Mesothelial cell of epicardium (in vitro differentiated cells): ENCODE results near the gene CPED1. TPM values are rescaled to one million over a fixed set of nuclear protein-coding genes. Genes with fewer than 3 reads are reported as not detected.

Experiments used
- DNase-seq, 2 experiments: peaks; one replicate each; pipeline ENCODE4 v3.0.0; 2021; ENCODE audit warnings: low spot score in 2 of 2; ENCODE audit not compliant: unreplicated experiment in 2 of 2
- H3K27ac Mint-ChIP-seq: 2 replicates; pipeline ENCODE4 v1.8.0; 2021; ENCODE audit warnings: mixed read lengths
- H3K27me3 Mint-ChIP-seq: 2 replicates; pipeline ENCODE4 v1.8.0; 2021; ENCODE audit warnings: low read depth, mixed read lengths
- H3K36me3 Mint-ChIP-seq: 2 replicates; pipeline ENCODE4 v1.8.0; 2021; ENCODE audit warnings: mixed read lengths
- H3K4me1 Mint-ChIP-seq: 2 replicates; pipeline ENCODE4 v1.8.0; 2021; ENCODE audit warnings: mixed read lengths
- H3K4me3 Mint-ChIP-seq: 2 replicates; pipeline ENCODE4 v1.8.0; 2021; ENCODE audit warnings: mild to moderate bottlenecking, moderate library complexity, mixed read lengths
- H3K9me3 Mint-ChIP-seq: 2 replicates; pipeline ENCODE4 v1.8.0; 2021; ENCODE audit warnings: mixed read lengths
- total RNA-seq: library from RNA; stranded (reverse); gene quantifications from 3 replicates; pipeline ENCODE4 v1.2.1, GENCODE V29; 2021
- TF ChIP-seq, protein P1 (sequence below): fragments of 200-600 bp; sonication (generic); IDR thresholded peaks from one replicate; pipeline ENCODE4 v1.5.0; 2021; ENCODE audit warnings: antibody characterized with exemption; ENCODE audit not compliant: unreplicated experiment

CPED1 gene
- total RNA-seq, 1 donor from 2014 or later: 25.6 TPM

DNA sequence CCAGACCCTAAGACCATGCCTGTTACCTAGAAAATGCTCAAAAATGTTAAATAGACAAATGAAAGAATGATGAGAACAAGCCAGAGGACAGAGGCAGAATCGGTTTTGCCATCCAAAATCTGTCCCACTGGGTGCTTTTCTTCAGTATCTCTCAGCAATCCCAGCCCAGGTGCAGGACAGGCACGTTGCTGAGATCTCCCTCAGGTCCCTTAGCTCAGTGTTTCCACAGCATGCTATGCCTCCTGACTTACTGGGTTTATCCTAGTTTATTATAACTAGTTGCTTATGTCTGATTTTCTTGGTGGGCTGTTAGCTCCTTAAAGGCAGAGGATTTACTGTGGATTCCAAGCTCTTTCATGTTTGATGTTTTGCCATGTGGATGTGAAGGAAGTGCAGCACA is 20.3 kb downstream of the CPED1 start:
- Mint-ChIP-seq H3K27ac (no peak overlapping the region), H3K4me3 (no peak overlapping the region), H3K9me3 (no peaks in the 10 kb centered on the region), H3K36me3 (no peaks in the 10 kb centered on the region), H3K4me1 (peaks cover 24% of the 10 kb centered on the region), H3K27me3 (peaks cover 3% of the 10 kb centered on the region)
- no peak for DNase-seq
- TF ChIP-seq, protein P1, sequence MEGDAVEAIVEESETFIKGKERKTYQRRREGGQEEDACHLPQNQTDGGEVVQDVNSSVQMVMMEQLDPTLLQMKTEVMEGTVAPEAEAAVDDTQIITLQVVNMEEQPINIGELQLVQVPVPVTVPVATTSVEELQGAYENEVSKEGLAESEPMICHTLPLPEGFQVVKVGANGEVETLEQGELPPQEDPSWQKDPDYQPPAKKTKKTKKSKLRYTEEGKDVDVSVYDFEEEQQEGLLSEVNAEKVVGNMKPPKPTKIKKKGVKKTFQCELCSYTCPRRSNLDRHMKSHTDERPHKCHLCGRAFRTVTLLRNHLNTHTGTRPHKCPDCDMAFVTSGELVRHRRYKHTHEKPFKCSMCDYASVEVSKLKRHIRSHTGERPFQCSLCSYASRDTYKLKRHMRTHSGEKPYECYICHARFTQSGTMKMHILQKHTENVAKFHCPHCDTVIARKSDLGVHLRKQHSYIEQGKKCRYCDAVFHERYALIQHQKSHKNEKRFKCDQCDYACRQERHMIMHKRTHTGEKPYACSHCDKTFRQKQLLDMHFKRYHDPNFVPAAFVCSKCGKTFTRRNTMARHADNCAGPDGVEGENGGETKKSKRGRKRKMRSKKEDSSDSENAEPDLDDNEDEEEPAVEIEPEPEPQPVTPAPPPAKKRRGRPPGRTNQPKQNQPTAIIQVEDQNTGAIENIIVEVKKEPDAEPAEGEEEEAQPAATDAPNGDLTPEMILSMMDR: no peak

DNA sequence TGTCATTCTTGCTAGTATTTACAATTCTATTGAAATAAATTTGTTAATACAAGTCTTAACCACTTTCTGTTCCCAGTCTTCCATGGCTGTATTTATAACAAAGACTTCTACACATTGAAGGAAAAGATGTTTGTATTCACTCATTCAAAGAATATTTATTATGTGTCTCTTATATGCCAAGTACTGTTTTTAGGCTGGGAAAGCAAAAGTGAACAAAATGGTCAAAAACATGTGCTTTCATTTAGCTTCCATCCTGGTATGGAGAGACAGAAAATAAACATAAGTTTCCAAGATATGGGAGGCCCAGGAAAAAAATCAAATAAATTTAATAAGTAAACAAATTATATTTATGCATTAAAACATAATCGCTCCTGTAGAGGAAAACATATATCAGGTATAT is 22.9 kb downstream of the CPED1 start:
- no peaks in the 10 kb centered on the region for H3K36me3 Mint-ChIP-seq
- TF ChIP-seq, protein P1: no peak
- H3K4me3 Mint-ChIP-seq: no peak overlapping the region
- no peaks in the 10 kb centered on the region for H3K9me3 Mint-ChIP-seq
- no peak overlapping the region for H3K27ac Mint-ChIP-seq
- peaks cover 1% of the 10 kb centered on the region for H3K27me3 Mint-ChIP-seq
- peaks cover 33% of the 10 kb centered on the region for H3K4me1 Mint-ChIP-seq
- DNase-seq: no peak

DNA sequence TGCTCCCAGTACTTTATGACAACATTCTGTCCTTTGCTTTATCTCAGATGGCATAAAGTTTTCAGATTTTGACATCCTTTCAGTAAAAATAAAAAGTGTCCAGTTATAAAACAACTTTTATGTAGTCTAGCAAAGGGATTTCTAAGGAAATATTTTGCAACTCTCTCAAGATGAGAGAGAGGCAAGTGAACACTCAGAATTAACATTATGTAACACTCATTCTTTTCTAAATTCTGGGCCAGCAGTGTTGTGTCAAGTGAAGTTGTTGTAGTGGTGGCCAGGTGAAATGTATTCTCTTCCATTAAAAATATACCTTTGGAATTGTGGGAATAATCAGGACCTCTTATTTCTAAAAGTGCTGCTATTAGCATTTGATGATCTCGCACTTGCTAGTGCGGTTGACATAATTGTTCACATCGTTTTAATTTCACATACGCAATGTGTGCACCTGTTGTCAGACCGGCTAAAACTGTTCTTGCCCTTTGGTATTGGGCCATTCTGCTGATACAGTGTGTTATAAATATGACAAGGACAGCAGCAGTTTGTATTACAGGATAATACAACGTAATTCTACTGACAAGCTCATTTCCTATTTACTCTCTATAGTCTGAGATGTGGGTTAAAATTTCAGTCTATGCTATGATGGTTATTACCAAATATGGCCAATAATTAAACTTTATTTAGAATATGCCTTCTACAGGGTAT is 23.8 kb downstream of the CPED1 start:
- Mint-ChIP-seq H3K9me3 (no peaks in the 10 kb centered on the region), H3K36me3 (no peaks in the 10 kb centered on the region), H3K4me1 (peaks cover 35% of the 10 kb centered on the region), H3K27me3 (no peaks in the 10 kb centered on the region), H3K27ac (no peak overlapping the region), H3K4me3 (no peak overlapping the region)
- TF ChIP-seq, protein P1: no peak
- DNase-seq: no peak

DNA sequence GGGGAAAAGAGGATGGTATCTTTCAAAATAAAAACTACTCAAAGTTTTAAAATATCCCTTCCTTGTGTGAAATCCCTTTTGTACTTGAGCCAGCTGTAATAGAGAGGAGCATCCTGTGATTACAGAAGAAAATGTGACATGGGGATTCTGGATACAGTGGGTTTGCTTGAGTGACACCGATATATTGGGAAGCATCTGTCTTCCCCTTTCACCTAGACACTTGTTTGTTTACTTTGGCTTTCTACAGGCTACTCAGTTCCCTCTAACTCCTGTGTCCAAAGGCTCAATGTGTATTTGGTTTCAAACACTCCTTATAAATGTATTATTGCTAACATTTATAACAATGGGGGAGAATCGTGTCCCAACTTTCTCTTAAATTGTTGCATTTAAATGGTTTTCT is 24.4 kb downstream of the CPED1 start:
- Mint-ChIP-seq H3K27me3 (no peaks in the 10 kb centered on the region), H3K4me3 (no peak overlapping the region), H3K27ac (no peak overlapping the region), H3K36me3 (no peaks in the 10 kb centered on the region), H3K4me1 (peaks cover 36% of the 10 kb centered on the region), H3K9me3 (no peaks in the 10 kb centered on the region)
- DNase-seq: no peak
- TF ChIP-seq, protein P1: no peak

DNA sequence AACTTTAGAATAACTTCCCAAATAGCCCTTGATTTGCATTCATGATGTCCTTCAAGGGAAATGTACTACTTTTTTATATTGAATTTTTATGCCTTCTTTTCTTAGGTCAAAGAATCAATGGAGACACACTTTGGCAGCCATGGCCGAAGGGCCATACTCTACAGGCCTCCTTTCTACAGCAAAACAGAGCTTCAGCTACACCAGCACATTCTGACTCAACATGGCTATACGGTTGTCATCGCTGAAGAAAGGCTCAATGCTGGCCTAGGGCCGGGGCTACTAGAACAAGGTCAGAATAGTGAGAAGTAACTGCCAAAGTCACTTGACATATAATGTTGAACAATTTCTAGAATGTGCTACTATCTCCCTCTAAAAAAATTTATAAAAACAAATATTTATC is 27.0 kb downstream of the CPED1 start:
- Mint-ChIP-seq H3K36me3 (no peaks in the 10 kb centered on the region), H3K4me1 (peaks cover 40% of the 10 kb centered on the region), H3K27ac (no peak overlapping the region)

More for the DNA sequence above, 27.0 kb downstream of the CPED1 start:
- H3K4me3 Mint-ChIP-seq: no peak overlapping the region
- H3K27me3 Mint-ChIP-seq: no peaks in the 10 kb centered on the region
- TF ChIP-seq, protein P1: no peak
- H3K9me3 Mint-ChIP-seq: no peaks in the 10 kb centered on the region
- DNase-seq: no peak
